C4-2B (cell line): ENCODE data around the gene IL17D.

Experiments used
- ZFX ChIP-seq: fragments of 450-650 bp; IDR thresholded peaks from 2 replicates; pipeline ENCODE4 v1.6.1; 2017
- TF ChIP-seq, protein P1 (sequence below): fragments of 450-650 bp; conservative IDR thresholded peaks from 2 replicates; pipeline ENCODE4 v1.5.1; 2017; ENCODE audit warnings: mild to moderate bottlenecking

DNA sequence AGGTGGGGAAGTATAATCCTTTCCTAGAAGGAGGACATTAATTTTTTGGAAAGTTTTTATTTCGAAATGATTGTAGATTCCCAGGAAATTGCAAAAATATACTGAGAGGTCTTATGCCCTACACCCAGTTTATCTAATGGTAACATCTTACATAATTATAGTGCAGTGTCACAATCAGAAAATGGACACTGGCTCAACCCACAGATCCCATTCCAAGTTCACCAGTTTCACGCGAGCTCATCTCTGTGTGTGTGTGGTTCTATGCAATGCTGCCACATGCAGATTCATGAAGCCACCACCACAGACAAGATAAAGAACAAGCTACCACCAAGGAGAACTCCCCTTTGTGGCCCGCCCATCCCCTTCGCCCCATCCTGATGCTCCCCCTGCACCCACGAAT lies 24.4 kb downstream of the IL17D start:
- TF ChIP-seq, protein P1, sequence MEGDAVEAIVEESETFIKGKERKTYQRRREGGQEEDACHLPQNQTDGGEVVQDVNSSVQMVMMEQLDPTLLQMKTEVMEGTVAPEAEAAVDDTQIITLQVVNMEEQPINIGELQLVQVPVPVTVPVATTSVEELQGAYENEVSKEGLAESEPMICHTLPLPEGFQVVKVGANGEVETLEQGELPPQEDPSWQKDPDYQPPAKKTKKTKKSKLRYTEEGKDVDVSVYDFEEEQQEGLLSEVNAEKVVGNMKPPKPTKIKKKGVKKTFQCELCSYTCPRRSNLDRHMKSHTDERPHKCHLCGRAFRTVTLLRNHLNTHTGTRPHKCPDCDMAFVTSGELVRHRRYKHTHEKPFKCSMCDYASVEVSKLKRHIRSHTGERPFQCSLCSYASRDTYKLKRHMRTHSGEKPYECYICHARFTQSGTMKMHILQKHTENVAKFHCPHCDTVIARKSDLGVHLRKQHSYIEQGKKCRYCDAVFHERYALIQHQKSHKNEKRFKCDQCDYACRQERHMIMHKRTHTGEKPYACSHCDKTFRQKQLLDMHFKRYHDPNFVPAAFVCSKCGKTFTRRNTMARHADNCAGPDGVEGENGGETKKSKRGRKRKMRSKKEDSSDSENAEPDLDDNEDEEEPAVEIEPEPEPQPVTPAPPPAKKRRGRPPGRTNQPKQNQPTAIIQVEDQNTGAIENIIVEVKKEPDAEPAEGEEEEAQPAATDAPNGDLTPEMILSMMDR: no peak
- no peak for TF ChIP-seq ZFX
